Liver (tissue), 9 donors: ENCODE data around the gene COL1A2. TPM values are rescaled to one million over a fixed set of nuclear protein-coding genes. Genes with fewer than 3 reads are reported as not detected.

Experiments used
- DNase-seq: peaks from one replicate; pipeline ENCODE4 v3.0.0-alpha.2; 2017; ENCODE audit warnings: low spot score
- H3K27ac ChIP-seq, 2 donors: one replicate each; pipeline ENCODE4 v1.7.0; 2013; ENCODE audit warnings: inconsistent platforms in 2 of 2, low read length in 2 of 2, control low read depth in 1 of 2, low read depth in 1 of 2, mild to moderate bottlenecking in 1 of 2
- H3K27me3 ChIP-seq, 4 donors: one replicate each; pipeline versions ENCODE4 v1.6.1 to v1.7.0; 2013; ENCODE audit warnings: low read length in 3 of 4, inconsistent platforms in 1 of 4, mild to moderate bottlenecking in 1 of 4, moderate library complexity in 1 of 4; ENCODE audit not compliant: control insufficient read depth in 4 of 4, insufficient read depth in 4 of 4
- H3K36me3 ChIP-seq, 4 donors: one replicate each; pipeline versions ENCODE4 v1.6.1 to v1.7.0; 2013; ENCODE audit warnings: low read length in 3 of 4, mild to moderate bottlenecking in 3 of 4, low read depth in 1 of 4, moderate library complexity in 1 of 4; ENCODE audit not compliant: control insufficient read depth in 4 of 4, insufficient read depth in 3 of 4
- H3K4me1 ChIP-seq, 4 donors: one replicate each; pipeline versions ENCODE4 v1.6.1 to v1.7.0; 2013; ENCODE audit warnings: low read length in 3 of 4, mild to moderate bottlenecking in 3 of 4, moderate library complexity in 1 of 4; ENCODE audit not compliant: control insufficient read depth in 4 of 4, insufficient read depth in 4 of 4
- H3K4me3 ChIP-seq, 3 donors: one replicate each; pipeline versions ENCODE4 v1.6.1 to v1.7.0; 2013; ENCODE audit warnings: low read length in 3 of 3, control low read depth in 1 of 3, low read depth in 1 of 3, mild to moderate bottlenecking in 1 of 3
- H3K9ac ChIP-seq, 2 donors: one replicate each; pipeline ENCODE4 v1.7.0; 2013; ENCODE audit warnings: low read length in 2 of 2, mild to moderate bottlenecking in 2 of 2, moderate library complexity in 2 of 2, control low read depth in 1 of 2, low read depth in 1 of 2
- H3K9me3 ChIP-seq, 4 donors: one replicate each; pipeline versions ENCODE4 v1.6.1 to v1.7.0; 2013; ENCODE audit warnings: low read length in 3 of 4; ENCODE audit not compliant: control insufficient read depth in 4 of 4
- EGR1 ChIP-seq, 2 donors: IDR thresholded peaks; 2 replicates each; pipeline ENCODE4 v1.6.1; 2016 to 2018; ENCODE audit warnings: antibody characterized with exemption in 2 of 2, low read depth in 2 of 2
- FOXA1 ChIP-seq: IDR thresholded peaks from 2 replicates; pipeline ENCODE4 v1.6.1; 2016; ENCODE audit warnings: antibody characterized with exemption
- HNF4G ChIP-seq: IDR thresholded peaks from 2 replicates; pipeline ENCODE4 v1.6.1; 2016; ENCODE audit warnings: antibody characterized with exemption
- JUND ChIP-seq, 2 donors: IDR thresholded peaks; 2 replicates each; pipeline ENCODE4 v1.6.1; 2016; ENCODE audit warnings: antibody characterized with exemption in 2 of 2
- NR2F2 ChIP-seq: IDR thresholded peaks from 2 replicates; pipeline ENCODE4 v1.6.1; 2016; ENCODE audit warnings: antibody characterized with exemption
- RAD21 ChIP-seq, 2 donors: IDR thresholded peaks; 2 replicates each; pipeline ENCODE4 v1.6.1; 2016; ENCODE audit warnings: antibody characterized with exemption in 2 of 2, mild to moderate bottlenecking in 2 of 2
- REST ChIP-seq: IDR thresholded peaks from 2 replicates; pipeline ENCODE4 v1.6.1; 2016; ENCODE audit warnings: antibody characterized with exemption, mild to moderate bottlenecking
- RXRA ChIP-seq, 2 donors: IDR thresholded peaks; 2 replicates each; pipeline ENCODE4 v1.6.1; 2017 to 2018; ENCODE audit warnings: antibody characterized with exemption in 2 of 2, mild to moderate bottlenecking in 1 of 2
- SP1 ChIP-seq: IDR thresholded peaks from 2 replicates; pipeline ENCODE4 v1.6.1; 2018; ENCODE audit warnings: antibody characterized with exemption, mild to moderate bottlenecking
- TAF1 ChIP-seq: conservative IDR thresholded peaks from 2 replicates; pipeline ENCODE4 v1.6.1; 2016; ENCODE audit warnings: antibody characterized with exemption, mild to moderate bottlenecking
- YY1 ChIP-seq: IDR thresholded peaks from 2 replicates; pipeline ENCODE4 v1.6.1; 2016; ENCODE audit warnings: antibody characterized with exemption, mild to moderate bottlenecking
- WGBS: extraction: QIAGEN DNeasy Blood & Tissue Kit; methylation state at CpG from one replicate; pipeline ENCODE4 v1.1.7; 2013; 5-methylcytosine and 5-hydroxymethylcytosine counted together
- polyA plus RNA-seq, 2 donors: library from polyadenylated mRNA; stranded (reverse) in 1 of 2; unstranded in 1 of 2; fragments of 200-250 nt in 1 of 2; fragments of >200 nt in 1 of 2; fragmentation: Nextera tagmentation in 1 of 2; extraction: Ambion mirVana in 1 of 2; gene quantifications; one replicate each; pipeline versions ENCODE4 v1.2.1 to v1.2.3, GENCODE V29; 2013 to 2015
- total RNA-seq, 2 donors: library from RNA; depleted of rRNA; stranded (reverse); fragments of >200 nt; gene quantifications; one replicate each; pipeline ENCODE4 v1.2.3, GENCODE V29; 2014
- TF ChIP-seq, protein P1 (sequence below): IDR thresholded peaks from 2 replicates; pipeline ENCODE4 v1.6.1; 2016; ENCODE audit warnings: antibody characterized with exemption
- TF ChIP-seq, protein P2 (sequence below): IDR thresholded peaks from 2 replicates; pipeline ENCODE4 v1.6.1; 2016; ENCODE audit warnings: antibody characterized with exemption
- TF ChIP-seq, protein P3 (sequence below): fragments of 150-350 bp; IDR thresholded peaks from 2 replicates; pipeline ENCODE4 v1.5.1; 2017; ENCODE audit warnings: improper control_type of control experiment, low read depth, low read length; ENCODE audit not compliant: missing input control
- donor health status: healthy.
- donor health status: healthy.
- donor health status: healthy.
- donor health status: healthy.
- donor health status: healthy.

Gene COL1A2
- total and polyA plus RNA-seq, 4 donors: 11.5 to 86.2 (median 42.0) TPM

DNA sequence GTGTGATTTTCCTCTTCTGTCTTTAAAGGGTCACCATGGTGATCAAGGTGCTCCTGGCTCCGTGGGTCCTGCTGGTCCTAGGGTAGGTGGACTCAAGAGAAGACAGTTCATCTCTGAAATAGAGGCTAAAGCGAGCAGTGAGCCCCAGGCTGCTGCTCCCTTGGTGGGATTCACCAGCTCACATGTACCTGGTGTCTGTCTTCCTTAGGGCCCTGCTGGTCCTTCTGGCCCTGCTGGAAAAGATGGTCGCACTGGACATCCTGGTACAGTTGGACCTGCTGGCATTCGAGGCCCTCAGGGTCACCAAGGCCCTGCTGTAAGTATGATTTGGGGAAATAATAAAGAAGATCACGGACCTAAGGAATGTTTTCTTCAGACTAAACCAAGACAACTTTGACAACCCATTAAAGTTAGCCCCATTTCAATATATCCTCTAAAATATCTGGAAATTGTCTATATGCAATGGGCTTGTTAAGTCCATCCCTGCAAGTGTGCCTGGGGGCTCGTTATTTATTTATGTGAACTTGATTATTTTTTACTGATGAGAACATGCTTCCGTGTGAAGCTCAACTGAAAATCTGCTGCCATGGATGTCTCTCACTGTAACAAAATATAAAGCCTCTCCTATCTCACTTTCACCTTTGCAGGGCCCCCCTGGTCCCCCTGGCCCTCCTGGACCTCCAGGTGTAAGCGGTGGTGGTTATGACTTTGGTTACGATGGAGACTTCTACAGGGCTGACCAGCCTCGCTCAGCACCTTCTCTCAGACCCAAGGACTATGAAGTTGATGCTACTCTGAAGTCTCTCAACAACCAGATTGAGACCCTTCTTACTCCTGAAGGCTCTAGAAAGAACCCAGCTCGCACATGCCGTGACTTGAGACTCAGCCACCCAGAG lies 32.5 kb downstream of the COL1A2 start:
- H3K4me3 ChIP-seq: no peak overlapping the region

GRCh38 chr7:94429153-94429552 lies 34.5 kb downstream of the COL1A2 start:
- Histone ChIP-seq H3K27me3 (no peaks in the 10 kb centered on the region), H3K4me3 (no peak overlapping the region), H3K4me1 (no peaks in the 10 kb centered on the region), H3K9me3 (no peaks in the 10 kb centered on the region), H3K27ac (no peak overlapping the region), H3K9ac (no peak overlapping the region), H3K36me3 (no peaks in the 10 kb centered on the region)
- 92% methylated on average over 1 of the region's 1 CpG for WGBS
- no peak for DNase-seq
- no peak for TF ChIP-seq SP1
- TF ChIP-seq, protein P1, sequence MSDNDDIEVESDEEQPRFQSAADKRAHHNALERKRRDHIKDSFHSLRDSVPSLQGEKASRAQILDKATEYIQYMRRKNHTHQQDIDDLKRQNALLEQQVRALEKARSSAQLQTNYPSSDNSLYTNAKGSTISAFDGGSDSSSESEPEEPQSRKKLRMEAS: no peak
- TF ChIP-seq RXRA (IDR thresholded peaks at IDR 0.05): no peak
- TF ChIP-seq, protein P2, sequence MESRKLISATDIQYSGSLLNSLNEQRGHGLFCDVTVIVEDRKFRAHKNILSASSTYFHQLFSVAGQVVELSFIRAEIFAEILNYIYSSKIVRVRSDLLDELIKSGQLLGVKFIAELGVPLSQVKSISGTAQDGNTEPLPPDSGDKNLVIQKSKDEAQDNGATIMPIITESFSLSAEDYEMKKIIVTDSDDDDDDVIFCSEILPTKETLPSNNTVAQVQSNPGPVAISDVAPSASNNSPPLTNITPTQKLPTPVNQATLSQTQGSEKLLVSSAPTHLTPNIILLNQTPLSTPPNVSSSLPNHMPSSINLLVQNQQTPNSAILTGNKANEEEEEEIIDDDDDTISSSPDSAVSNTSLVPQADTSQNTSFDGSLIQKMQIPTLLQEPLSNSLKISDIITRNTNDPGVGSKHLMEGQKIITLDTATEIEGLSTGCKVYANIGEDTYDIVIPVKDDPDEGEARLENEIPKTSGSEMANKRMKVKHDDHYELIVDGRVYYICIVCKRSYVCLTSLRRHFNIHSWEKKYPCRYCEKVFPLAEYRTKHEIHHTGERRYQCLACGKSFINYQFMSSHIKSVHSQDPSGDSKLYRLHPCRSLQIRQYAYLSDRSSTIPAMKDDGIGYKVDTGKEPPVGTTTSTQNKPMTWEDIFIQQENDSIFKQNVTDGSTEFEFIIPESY: no peak
- TF ChIP-seq JUND (IDR thresholded peaks at IDR 0.05): no peak
- TF ChIP-seq NR2F2: no peak
- TF ChIP-seq REST: no peak
- TF ChIP-seq FOXA1: no peak
- TF ChIP-seq RAD21 (IDR thresholded peaks at IDR 0.05): no peak
- no peak for TF ChIP-seq YY1
- TF ChIP-seq HNF4G: no peak
- no peak for TF ChIP-seq EGR1 (IDR thresholded peaks at IDR 0.05; ENCODE audit: low read depth in 2 of 2)
- TF ChIP-seq, protein P3, sequence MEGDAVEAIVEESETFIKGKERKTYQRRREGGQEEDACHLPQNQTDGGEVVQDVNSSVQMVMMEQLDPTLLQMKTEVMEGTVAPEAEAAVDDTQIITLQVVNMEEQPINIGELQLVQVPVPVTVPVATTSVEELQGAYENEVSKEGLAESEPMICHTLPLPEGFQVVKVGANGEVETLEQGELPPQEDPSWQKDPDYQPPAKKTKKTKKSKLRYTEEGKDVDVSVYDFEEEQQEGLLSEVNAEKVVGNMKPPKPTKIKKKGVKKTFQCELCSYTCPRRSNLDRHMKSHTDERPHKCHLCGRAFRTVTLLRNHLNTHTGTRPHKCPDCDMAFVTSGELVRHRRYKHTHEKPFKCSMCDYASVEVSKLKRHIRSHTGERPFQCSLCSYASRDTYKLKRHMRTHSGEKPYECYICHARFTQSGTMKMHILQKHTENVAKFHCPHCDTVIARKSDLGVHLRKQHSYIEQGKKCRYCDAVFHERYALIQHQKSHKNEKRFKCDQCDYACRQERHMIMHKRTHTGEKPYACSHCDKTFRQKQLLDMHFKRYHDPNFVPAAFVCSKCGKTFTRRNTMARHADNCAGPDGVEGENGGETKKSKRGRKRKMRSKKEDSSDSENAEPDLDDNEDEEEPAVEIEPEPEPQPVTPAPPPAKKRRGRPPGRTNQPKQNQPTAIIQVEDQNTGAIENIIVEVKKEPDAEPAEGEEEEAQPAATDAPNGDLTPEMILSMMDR: no peak
- TF ChIP-seq TAF1: no peak

More for the DNA sequence above, 32.5 kb downstream of the COL1A2 start:
- Histone ChIP-seq H3K9me3 (no peaks in the 10 kb centered on the region), H3K27ac (no peak overlapping the region), H3K36me3 (no peaks in the 10 kb centered on the region), H3K4me1 (no peaks in the 10 kb centered on the region), H3K27me3 (no peaks in the 10 kb centered on the region), H3K9ac (no peak overlapping the region)
- no peak for DNase-seq
- TF ChIP-seq HNF4G: no peak
- 86% methylated on average over 12 of the region's 12 CpGs for WGBS
